ENCODE results near the gene SLCO2A1. TPM values are rescaled to one million over a fixed set of nuclear protein-coding genes. Genes with fewer than 3 reads are reported as not detected.

The SLCO2A1 gene
- total RNA-seq, 2 donors from 2014 or later = 15.9 to 46.7 TPM

- intact Hi-C loops (cut with DNase I) = no loop called here
- no peaks in the 10 kb centered on the region for H3K36me3 ChIP-seq
- no peaks in the 10 kb centered on the region for H3K4me1 ChIP-seq (replicated peaks)
- H3K4me3 ChIP-seq = no peak overlapping the region
- DNase-seq (ENCODE audit: low spot score) = no peak
- peaks cover 2% of the 10 kb centered on the region for H3K27me3 ChIP-seq (replicated peaks; ENCODE audit: insufficient read depth)
- no peaks in the 10 kb centered on the region for H3K9me3 ChIP-seq
- TF ChIP-seq POLR2AphosphoS5 (IDR thresholded peaks at IDR 0.05) (no peak), CTCF (IDR thresholded peaks at IDR 0.05) (no peak), POLR2A (IDR thresholded peaks at IDR 0.05) (no peak)
- no peak overlapping the region for H3K27ac ChIP-seq
These were observed 112.6 kb downstream of the SLCO2A1 start for GRCh38 chr3:133917144-133917543.

- Histone ChIP-seq H3K4me1 (replicated peaks) (no peaks in the 10 kb centered on the region), H3K36me3 (no peaks in the 10 kb centered on the region), H3K9me3 (no peaks in the 10 kb centered on the region), H3K27me3 (replicated peaks; ENCODE audit: insufficient read depth) (peaks cover 2% of the 10 kb centered on the region), H3K27ac (no peak overlapping the region), H3K4me3 (no peak overlapping the region)
- DNase-seq (ENCODE audit: low spot score) = no peak
- intact Hi-C loops (cut with DNase I) = no loop called here
- TF ChIP-seq POLR2A (IDR thresholded peaks at IDR 0.05) = no peak
- TF ChIP-seq CTCF (IDR thresholded peaks at IDR 0.05) = no peak
- no peak for TF ChIP-seq POLR2AphosphoS5 (IDR thresholded peaks at IDR 0.05)
- WGBS = 84% methylated on average over 10 of the region's 10 CpGs
These were observed 113.8 kb downstream of the SLCO2A1 start for GRCh38 chr3:133915685-133916658.

GRCh38 chr3:133914839-133915600, 114.7 kb downstream of the SLCO2A1 start:
- Histone ChIP-seq H3K27me3 (replicated peaks; ENCODE audit: insufficient read depth) (no peaks in the 10 kb centered on the region), H3K9me3 (no peaks in the 10 kb centered on the region), H3K4me1 (replicated peaks) (no peaks in the 10 kb centered on the region), H3K4me3 (no peak overlapping the region), H3K27ac (no peak overlapping the region), H3K36me3 (no peaks in the 10 kb centered on the region)
- TF ChIP-seq POLR2A (IDR thresholded peaks at IDR 0.05) (no peak), POLR2AphosphoS5 (IDR thresholded peaks at IDR 0.05) (no peak), CTCF (IDR thresholded peaks at IDR 0.05) (no peak)
- WGBS = 86% methylated on average over 12 of the region's 12 CpGs
- intact Hi-C loops (cut with DNase I) = no loop called here
- DNase-seq (ENCODE audit: low spot score) = no peak

- DNase-seq (ENCODE audit: low spot score) = no peak
- intact Hi-C loops (cut with DNase I) = no loop called here
- Histone ChIP-seq H3K9me3 (no peaks in the 10 kb centered on the region), H3K36me3 (no peaks in the 10 kb centered on the region), H3K4me1 (replicated peaks) (no peaks in the 10 kb centered on the region), H3K27me3 (replicated peaks; ENCODE audit: insufficient read depth) (no peaks in the 10 kb centered on the region), H3K27ac (no peak overlapping the region), H3K4me3 (no peak overlapping the region)
- TF ChIP-seq POLR2A (IDR thresholded peaks at IDR 0.05) (no peak), POLR2AphosphoS5 (IDR thresholded peaks at IDR 0.05) (no peak), CTCF (IDR thresholded peaks at IDR 0.05) (no peak)
- 73% methylated on average over 2 of the region's 2 CpGs for WGBS
These were observed 119.3 kb downstream of the SLCO2A1 start for GRCh38 chr3:133910422-133910821.
